HG02623 (cell line): Measurements from ENCODE around the gene TPSB2.
"Not testable (repeated sequence)": the region's sequence is repeated elsewhere in the genome, so short reads cannot be mapped to it uniquely, and the experiment has no call there.

Experiments
- ATAC-seq: cut with Tn5 transposase; IDR thresholded peaks from one replicate; pipeline ENCODE4 v1.9.1; 2021; ENCODE audit warnings: moderate library complexity; ENCODE audit not compliant: unreplicated experiment

TPSB2 gene

GRCh38 chr16:1230084-1230470, at the start of gene TPSB2:
Gene TPSB2 (minus strand): TSS chr16:1230184. CDS start chr16:1229951, 233 bp downstream.
- not testable (repeated sequence) for ATAC-seq

- ATAC-seq = no peak
Measured at GRCh38 chr16:1279081-1279944, 49.3 kb upstream of the TPSB2 start.

- no peak for ATAC-seq
Measured at GRCh38 chr16:1278477-1278876, 48.5 kb upstream of the TPSB2 start.

GRCh38 chr16:1277617-1278282, 47.8 kb upstream of the TPSB2 start:
- ATAC-seq = no peak

- no peak for ATAC-seq
Measured at GRCh38 chr16:1277151-1277598, 47.2 kb upstream of the TPSB2 start.

GRCh38 chr16:1276580-1276878, 46.5 kb upstream of the TPSB2 start:
- no peak for ATAC-seq

- no peak for ATAC-seq
Measured at GRCh38 chr16:1275791-1276579, 46.0 kb upstream of the TPSB2 start.

GRCh38 chr16:1274767-1275166, 44.8 kb upstream of the TPSB2 start:
- no peak for ATAC-seq

- no peak for ATAC-seq
Measured at GRCh38 chr16:1273816-1274215, 43.8 kb upstream of the TPSB2 start.

- no peak for ATAC-seq
Measured at GRCh38 chr16:1272453-1273198, 42.6 kb upstream of the TPSB2 start.

- ATAC-seq = not testable (repeated sequence)
Measured at GRCh38 chr16:1271724-1272413, 41.9 kb upstream of the TPSB2 start.

GRCh38 chr16:1271380-1271723, 41.4 kb upstream of the TPSB2 start:
- no peak for ATAC-seq

GRCh38 chr16:1269418-1269817, 39.4 kb upstream of the TPSB2 start:
- not testable (repeated sequence) for ATAC-seq

- ATAC-seq = no peak
Measured at GRCh38 chr16:1265826-1266225, 35.8 kb upstream of the TPSB2 start.

GRCh38 chr16:1265090-1265630, 35.2 kb upstream of the TPSB2 start:
- ATAC-seq = no peak

GRCh38 chr16:1264345-1265089, 34.5 kb upstream of the TPSB2 start:
- ATAC-seq = no peak

- no peak for ATAC-seq
Measured at GRCh38 chr16:1263591-1264344, 33.8 kb upstream of the TPSB2 start.

- ATAC-seq = no peak
Measured at GRCh38 chr16:1262846-1263221, 32.9 kb upstream of the TPSB2 start.
